ENCODE measurements around the gene TAMM41.

DNA sequence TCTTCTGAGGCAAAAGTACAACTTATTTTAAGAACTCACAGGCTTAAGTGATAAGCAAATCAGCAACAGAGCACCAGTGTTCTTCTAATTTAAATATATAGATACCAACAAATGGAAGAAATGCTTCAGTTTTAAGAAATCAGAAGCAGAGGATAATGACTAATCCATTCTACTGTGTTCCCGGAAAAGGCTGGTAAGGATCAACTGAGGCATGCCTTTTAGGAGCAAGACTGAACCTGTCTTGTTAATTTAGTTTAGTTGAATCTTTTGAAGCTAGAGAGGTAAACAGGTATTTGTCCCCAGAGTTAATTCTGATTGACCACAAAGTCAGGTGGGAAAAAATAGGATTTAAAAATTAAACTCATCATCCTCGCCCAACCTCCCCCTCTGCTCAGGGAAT lies 51.8 kb downstream of the TAMM41 start:
- no peak for TF ChIP-seq POLR2A (IDR thresholded peaks at IDR 0.05)
- TF ChIP-seq, protein P1, sequence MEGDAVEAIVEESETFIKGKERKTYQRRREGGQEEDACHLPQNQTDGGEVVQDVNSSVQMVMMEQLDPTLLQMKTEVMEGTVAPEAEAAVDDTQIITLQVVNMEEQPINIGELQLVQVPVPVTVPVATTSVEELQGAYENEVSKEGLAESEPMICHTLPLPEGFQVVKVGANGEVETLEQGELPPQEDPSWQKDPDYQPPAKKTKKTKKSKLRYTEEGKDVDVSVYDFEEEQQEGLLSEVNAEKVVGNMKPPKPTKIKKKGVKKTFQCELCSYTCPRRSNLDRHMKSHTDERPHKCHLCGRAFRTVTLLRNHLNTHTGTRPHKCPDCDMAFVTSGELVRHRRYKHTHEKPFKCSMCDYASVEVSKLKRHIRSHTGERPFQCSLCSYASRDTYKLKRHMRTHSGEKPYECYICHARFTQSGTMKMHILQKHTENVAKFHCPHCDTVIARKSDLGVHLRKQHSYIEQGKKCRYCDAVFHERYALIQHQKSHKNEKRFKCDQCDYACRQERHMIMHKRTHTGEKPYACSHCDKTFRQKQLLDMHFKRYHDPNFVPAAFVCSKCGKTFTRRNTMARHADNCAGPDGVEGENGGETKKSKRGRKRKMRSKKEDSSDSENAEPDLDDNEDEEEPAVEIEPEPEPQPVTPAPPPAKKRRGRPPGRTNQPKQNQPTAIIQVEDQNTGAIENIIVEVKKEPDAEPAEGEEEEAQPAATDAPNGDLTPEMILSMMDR (IDR thresholded peaks at IDR 0.05): no peak
